GM19324 (cell line): ENCODE measurements around the gene SS18.
"Not testable (repeated sequence)": the region's sequence is repeated elsewhere in the genome, so short reads cannot be mapped to it uniquely, and the experiment has no call there.

Source experiments
- ATAC-seq: cut with Tn5 transposase; IDR thresholded peaks from one replicate; pipeline ENCODE4 v1.9.1; 2021; ENCODE audit warnings: mild to moderate bottlenecking, moderate library complexity; ENCODE audit not compliant: unreplicated experiment, low FRiP score

The SS18 gene, protein sequence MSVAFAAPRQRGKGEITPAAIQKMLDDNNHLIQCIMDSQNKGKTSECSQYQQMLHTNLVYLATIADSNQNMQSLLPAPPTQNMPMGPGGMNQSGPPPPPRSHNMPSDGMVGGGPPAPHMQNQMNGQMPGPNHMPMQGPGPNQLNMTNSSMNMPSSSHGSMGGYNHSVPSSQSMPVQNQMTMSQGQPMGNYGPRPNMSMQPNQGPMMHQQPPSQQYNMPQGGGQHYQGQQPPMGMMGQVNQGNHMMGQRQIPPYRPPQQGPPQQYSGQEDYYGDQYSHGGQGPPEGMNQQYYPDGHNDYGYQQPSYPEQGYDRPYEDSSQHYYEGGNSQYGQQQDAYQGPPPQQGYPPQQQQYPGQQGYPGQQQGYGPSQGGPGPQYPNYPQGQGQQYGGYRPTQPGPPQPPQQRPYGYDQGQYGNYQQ

DNA sequence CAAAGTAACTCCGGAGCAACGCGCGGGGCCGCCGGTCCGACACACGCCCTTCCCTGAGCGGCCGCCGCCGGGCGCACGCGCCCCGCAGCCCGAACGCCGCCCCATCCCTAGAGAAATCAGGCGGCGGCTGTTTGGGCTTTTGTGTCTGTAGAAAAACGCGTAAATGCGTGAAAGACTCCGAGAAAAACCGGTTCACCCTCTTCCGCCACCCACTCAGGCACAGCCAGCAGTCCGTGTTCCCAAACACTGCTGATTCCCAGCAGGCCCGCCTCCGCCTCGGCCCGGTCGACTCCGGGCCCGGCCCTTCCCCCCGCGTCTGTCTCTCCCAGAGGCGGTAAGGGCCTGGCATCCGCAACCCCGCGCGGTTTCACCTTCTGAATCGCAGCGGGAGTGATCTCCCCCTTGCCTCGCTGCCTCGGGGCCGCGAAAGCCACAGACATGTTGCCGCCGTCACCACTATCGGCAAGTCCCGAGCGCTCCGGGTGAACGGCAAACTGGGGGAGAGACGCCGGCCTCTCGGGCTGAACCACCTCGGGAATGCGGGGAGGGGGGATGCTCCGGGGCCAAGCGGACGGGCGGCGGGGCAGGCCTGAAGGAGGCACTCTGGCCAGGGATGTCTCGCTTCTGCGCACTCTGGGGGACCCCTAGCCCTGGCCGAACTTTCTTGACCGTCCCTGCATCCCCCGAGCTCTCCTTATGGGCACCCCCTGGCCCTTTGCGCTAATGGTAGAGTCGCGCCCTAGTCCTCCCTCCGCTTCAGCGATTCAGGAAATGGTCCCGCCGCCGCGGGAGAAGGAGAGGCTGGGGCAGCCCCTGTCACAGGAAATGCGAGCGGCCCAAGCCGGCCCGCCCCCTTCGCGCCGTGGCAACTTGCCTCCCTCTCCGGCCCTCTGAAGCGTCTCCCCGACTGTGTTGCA, at the start of gene SS18:
SS18 (minus strand) TSS at position 484 of the 917 bp plus-strand sequence; CDS start at position 440, 44 bp downstream.
- ATAC-seq = peak; percentile 85

DNA sequence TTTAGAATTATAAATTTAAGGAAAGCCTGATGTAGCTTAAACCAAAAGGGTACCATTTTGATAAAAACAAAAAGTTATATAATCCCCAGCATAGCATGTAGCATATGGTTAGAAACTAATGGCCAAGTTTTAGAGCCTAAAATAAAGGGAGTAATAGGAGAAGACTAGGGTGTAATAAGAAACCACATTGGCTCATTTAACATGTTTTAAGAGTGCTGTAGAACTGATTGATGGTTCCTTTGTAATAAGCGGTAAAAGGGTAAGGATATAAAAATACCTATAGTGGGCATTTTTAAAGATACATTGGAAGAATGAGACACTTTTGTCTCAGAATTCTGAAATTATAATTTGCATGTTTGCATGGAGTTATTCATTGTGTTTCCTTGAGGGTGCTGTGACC, 45.1 kb upstream of the SS18 start:
- ATAC-seq = no peak

DNA sequence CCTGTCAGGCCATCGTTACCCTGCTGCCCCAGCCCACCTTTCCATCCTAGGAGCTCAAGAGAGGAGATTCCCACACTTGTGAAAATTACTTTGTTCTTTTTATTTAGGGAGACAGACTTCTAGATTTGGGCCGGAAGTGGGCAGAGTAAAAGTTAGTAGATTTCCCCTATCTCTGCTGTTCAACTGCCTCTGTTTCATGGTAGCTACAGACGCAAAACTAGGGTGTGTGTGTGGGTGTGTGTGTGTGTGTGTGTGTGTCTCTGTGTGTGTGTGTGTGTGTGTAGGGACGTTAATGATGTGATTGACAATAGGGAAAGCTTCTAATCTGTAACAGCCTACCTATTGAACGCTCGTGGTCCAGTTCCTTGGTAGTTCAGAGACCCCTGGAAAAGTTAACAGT, 43.7 kb upstream of the SS18 start:
- no peak for ATAC-seq

DNA sequence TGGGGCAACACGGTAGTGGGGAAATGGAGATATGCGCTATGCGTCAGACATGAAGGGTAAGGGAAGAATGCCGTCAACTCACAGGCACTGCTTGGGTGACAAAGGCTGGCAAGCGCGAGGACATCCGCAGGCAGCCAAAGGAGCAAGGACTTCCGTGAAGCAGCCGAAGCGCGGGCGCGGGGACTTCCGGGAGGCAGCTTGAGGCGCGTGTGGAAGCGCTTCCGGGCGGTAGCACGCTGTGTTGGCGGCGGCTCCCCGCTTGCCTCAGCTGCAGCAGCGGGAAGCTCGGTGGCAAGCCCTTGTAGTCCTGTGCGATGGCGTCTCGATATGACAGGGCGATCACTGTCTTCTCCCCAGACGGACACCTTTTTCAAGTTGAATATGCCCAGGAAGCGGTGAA, 43.2 kb upstream of the SS18 start, which contains the start of gene PSMA8:
PSMA8 (plus strand) TSS at position 218 of the 400 bp plus-strand sequence; CDS start at position 315, 97 bp downstream.
- ATAC-seq = no peak

DNA sequence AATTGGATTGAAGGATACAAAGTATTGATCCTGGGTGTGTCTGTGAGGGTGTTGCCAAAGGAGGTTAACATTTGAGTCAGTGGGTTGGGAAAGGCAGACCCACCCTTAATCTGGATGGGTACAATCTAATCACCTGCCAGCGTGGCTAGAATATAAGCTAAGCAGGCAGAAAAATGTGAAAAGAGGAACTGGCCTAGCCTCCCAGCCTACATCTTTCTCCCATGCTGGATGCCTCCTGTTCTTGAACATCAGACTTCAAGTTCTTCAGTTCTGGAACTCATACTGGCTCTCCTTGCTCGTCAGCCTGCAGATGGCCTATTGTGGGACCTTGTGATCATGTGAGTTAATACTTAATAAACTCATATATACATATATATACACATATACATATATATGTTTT, 37.8 kb upstream of the SS18 start:
- ATAC-seq = not testable (repeated sequence)

DNA sequence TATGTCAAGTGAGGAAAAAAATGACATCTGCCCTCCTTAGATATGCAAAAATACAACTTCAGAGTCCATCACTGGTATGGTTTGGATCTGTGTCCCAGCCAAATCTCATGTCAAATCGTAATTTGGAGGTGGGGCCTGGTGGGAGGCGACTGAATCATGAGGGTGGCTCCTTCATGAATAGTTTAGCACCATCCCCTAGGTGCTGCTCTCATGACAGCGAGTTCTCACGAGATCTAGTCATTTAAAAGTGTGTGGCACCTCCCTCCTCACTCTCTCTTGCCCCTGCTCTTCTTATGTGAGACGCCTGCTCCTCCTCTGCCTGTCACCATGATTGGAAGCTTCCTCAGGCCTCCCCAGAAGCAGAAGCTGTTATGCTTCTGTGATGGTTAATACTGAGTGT, 37.4 kb upstream of the SS18 start:
- no peak for ATAC-seq

DNA sequence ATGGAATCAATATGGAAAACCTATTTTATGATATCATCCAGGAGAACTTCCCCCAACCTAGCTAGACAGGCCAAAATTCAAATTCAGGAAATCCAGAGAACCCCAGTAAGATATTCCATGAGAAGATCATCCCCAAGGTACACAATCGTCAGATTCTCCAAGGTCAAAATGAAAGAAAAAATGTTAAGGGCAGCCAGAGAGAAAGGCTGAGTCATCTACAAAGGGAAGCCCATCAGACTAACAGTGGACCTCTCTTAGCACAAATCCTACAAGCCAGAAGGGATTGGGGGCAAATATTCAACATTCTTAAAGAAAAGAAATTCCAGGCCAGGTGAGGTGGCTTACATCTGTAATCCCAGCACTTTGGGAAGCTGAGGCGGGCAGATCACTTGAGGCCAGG, 31.6 kb upstream of the SS18 start:
- ATAC-seq = not testable (repeated sequence)

DNA sequence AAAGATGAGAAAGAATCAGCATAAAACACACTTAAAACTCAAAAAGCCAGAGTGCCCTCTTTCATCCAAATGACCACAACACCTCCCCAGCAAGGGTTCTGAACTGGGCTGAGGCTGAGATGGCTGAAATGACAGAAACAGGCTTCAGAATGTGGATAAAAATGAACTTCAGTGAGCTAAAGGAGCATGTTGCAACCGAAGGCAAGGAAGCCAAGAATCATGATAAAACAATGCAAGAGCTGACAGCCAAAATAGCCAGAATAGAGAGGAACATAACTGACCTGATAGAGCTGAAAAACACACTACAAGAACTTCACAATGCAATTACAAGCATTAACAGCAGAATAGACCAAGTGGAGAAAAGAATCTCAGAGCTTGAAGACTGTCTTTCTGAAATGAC, 31.1 kb upstream of the SS18 start:
- ATAC-seq = no peak

DNA sequence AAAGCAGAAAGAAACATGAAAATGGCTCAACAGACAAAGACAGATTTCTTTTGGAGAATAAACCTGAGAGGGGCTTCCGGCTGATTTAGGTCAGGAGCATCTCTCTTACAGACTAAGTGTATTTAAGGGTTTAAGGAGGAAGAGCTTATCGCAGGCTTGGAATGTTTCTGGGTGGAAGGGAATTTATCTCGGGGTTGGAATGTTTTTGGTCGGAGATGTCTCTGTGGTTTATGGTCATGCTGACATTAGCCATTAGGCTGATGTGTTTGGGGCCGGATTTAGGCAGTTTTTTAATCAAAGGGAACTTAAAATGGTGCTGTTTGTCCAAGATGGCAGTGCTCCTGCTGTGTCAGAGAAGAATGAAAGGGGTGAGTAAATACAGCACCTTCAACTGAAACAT, 28.8 kb upstream of the SS18 start:
- no peak for ATAC-seq

DNA sequence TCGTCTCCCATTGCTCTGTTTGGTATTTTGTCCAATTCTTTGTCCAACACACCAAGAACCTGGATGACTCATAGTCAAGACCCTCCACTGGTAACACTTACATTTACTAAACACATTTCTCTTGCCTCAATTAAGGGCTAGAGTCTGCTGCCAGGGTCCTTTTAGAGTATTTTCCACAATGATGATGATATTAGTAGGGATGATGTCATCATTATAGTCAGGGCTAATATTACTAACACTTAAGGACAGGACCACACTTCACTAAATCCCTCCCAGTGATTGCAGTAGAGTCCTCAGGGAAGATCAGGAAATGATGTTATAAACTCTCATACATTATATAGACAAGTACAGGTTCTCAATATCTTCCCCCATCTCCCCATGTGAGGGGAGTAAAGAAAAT, 13.6 kb upstream of the SS18 start:
- no peak for ATAC-seq

DNA sequence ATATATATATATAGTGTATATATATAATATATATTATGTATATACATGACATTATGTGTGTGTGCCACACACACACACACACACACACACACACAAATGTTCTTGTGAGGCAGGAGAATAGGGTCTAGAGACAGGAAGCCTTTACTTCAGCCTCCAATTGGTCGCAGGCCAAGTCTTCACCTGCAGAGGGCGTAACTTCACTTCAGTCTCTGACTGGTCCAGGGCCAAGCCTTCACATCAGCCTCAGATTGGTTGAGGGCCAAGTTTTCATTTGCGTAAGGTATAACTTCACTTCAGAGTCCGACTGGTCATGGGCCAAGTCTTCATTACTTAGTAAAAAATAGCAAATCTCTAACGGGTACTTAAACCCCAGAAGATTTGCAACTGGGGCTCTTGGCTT, 13.2 kb upstream of the SS18 start:
- no peak for ATAC-seq

DNA sequence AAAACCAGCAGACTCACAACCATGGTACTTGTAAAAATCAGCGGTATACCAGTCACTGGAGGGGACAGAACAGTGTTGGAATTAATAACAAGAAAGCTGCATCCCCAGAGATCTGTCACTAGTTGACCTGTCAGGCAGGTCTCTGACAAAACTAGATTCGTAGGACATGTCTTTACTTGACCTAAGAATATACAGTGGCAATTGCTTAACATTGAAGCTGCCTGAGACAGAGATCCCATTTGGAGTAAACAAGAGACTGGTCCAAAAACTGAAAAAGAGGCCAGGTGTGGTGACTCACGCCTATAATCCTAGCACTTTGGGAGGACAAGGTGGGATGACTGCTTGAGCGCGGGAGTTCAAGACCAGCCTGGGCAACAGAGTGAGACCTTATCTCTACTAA, 7.2 kb upstream of the SS18 start:
- ATAC-seq = no peak

DNA sequence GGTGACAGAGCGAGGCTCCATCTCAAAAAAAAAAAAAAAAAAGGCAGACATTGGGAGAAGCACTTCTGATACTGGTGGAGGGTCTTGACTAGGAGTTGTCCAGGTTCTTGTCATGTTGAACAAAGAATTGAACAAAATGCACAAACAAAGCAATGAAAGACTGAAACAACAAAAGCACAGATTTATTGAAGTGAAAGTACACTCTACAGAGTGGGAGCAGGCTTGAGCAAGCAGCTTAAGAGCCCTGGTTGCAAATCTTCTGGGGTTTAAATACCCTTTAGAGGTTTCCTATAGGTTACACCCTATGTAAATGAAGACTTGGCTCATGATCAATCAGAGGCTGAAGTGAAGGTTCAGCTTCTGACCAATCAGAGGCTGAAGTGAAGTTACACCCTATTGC, 6.4 kb upstream of the SS18 start:
- no peak for ATAC-seq

DNA sequence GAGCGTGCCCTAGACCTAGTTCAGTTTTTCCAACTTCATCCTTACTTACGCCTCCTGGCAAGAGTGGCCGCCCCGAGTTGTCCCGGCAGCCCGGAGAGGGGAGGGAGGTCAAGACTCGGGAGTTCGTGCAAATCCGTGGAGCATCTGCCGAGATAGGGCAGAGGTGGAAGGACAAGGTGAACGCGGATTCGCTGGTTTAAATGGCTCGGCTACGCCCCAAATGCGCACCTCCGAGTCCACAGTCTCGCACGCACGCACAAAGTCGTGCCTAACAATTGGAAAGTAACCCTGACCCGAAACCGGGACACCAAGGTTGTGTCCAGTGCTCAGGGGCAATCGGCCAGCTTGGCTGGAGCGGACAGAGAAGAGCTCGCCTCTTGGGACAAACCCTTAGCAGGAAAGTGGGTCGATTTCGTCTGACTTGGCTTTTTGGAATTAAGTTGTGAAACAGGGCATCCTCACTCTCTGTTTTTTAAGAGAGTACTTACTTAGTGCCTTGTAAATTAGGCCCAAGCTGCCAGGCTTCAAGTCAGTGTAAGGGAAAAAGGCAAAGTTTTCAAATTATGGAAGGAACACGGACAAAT, 726 bp upstream of the SS18 start:
- ATAC-seq = peak; percentile 49

DNA sequence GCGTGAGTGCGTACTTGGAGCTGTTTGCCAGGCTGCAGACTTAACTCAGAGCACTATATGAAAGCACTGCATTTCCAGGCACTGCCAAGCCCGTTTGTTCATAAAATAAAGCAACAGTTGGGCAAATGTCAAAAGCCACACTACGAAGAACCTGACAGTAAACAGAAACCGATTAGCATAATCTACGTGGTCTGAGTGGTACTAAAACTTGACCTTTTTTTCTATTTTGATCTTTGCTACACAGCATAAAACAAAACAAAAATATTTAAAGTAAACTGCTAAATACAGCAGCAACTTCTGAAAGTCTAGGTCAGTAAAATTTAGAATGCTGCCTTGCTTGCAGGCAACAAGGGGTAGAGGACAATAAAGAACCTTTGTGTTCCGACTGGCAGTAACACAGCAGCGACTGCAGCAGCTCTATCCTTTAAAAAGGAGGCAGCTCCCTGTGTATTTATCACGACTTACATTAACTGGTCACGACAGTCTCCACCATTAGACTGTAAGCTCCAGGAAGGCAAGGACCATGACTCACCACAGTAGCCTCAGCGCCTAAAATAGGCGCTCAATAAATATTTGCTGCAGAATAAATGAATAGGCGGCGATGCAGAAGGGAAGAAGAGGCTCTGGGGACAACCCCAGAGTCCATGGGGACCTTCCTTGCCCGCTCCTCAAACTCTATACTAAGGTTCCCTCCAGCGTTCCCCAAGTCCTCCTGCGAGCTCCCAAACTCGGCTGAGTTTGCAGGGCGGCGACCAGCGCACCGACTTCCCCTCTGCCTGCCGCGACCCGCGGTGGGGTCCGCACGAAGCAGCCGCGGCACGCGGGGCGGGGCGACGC, 902 bp downstream of the SS18 start:
- no peak for ATAC-seq

DNA sequence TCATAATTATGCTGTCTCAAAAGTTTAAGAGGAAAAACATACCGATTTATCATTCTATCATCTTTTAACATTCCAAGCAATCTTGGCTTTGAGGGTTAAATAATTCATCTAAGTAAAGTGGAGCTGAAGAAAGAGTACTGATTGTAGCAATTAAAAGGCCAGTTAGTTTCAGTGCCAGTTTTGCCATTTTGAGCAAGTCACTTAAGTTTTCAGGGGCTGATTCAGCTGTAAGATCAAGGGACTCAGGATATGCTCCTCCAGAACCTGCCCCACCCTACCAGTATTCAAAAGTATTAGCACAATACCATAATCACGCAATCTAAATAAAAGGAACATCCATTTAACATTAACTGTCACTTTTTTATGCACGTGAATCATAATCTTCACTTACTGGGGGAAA, 1.9 kb downstream of the SS18 start:
- no peak for ATAC-seq

DNA sequence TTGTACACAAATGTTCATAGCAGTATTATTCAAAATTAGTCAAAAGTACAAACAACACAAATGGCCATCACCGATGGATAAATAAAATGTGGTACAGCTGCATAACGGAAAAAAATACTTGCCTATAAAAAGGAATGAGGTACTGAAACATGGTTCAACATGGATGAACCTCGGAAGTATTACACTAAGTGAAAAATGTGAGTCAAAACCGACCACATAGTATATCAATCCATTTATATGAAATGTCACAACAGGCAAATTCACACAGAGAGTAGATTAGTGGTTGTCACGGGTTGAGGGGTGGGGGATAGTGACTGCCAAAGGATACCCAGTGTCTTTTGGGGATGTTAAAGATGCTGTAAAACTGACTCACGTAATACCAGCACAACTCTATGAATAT, 3.5 kb downstream of the SS18 start:
- no peak for ATAC-seq

DNA sequence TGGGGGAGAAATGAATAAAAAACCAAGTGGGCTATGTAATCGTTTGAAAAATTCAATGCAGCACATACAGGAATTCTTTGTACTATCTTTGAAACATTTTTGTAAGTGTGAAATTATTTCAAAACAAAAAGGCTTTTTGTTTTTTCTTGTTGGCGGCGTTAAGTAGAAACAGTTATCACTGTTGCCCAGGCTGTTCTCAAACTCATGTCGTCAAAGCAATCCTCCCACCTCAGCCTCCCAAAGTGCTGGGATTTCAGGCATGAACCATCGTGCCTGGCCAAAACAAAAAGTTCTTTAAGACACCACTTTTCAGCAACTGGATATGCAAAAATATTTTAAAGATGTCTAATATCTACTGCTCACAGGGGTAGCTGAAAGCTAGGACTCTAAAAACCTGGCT, 5.4 kb downstream of the SS18 start:
- ATAC-seq = no peak

DNA sequence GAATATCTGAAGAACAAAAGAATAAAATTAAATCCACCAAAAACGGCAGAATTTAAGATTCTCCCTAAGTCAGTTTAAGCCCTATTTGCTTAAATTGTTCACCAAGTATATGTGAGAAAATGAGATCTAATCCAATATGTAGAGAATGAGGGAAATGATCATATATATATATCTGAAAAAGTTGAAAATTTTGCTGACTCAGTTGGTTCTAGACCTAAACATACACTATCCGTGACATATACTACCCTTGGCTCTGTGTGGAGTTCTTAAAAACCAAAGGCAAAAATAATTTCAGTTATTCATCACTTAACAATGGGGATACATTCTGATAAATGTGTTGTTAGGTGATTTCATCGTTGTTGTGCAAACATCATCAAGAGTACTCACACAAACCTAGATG, 7.3 kb downstream of the SS18 start:
- ATAC-seq = no peak

DNA sequence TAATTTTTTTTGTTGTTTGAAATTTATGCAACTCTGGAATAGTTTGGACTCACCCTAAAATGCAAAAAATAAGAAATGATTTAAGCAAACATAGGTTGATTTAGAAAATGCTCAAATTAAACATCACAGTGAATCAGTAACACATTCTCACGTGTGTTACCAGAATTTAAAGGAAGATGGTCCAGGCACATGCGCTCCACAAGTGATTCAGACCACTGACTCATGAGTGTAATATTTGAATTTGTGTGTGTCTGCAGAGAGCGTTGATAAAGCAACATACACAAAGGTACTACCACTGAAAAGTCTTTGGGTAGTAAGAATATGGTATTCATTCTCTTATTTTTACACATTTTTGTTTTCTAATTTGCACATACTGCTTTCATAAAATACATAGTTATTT, 7.9 kb downstream of the SS18 start:
- no peak for ATAC-seq
